PC-9 (cell line): Measurements from ENCODE around the gene WRAP73. TPM values are rescaled to one million over a fixed set of nuclear protein-coding genes. Genes with fewer than 3 reads are reported as not detected.

Source experiments
- BruUV-seq: library from RNA; stranded (reverse); fragments of 400-500 nt; replicated peaks from 2 replicates; lab custom pipeline; 2021; lab: Mats Ljungman, UMichigan
- CTCF ChIA-PET: fragments of 300-600 bp; sonication (Branson Sonifier 250); formaldehyde crosslinking; loops from one replicate; lab custom pipeline; 2022; ENCODE audit warnings: antibody characterized with exemption; lab: Charles Lee
- POLR2A ChIA-PET: fragments of 300-600 bp; sonication (Branson Sonifier 250); formaldehyde crosslinking; loops from one replicate; lab custom pipeline; 2022; ENCODE audit warnings: antibody characterized with exemption; ENCODE audit not compliant: unreplicated experiment; lab: Charles Lee
- DNase-seq, 2 experiments: peaks; one replicate each; pipeline versions ENCODE4 v3.0.0 to v3.0.0-alpha.2; 2015 to 2022; ENCODE audit warnings: mixed read lengths in 1 of 2
- H2AFZ ChIP-seq: fragments of 200-600 bp; sonication (generic); 2 replicates; pipeline ENCODE4 v1.8.1; 2017; ENCODE audit warnings: antibody characterized with exemption
- H3F3A ChIP-seq: fragments of 200-600 bp; sonication (generic); 2 replicates; pipeline ENCODE4 v1.8.1; 2017; ENCODE audit warnings: antibody characterized with exemption, mild to moderate bottlenecking, low read depth; ENCODE audit not compliant: insufficient read depth
- H3K27ac ChIP-seq: fragments of 200-600 bp; sonication (generic); 2 replicates; pipeline ENCODE4 v1.6.1; 2016; ENCODE audit warnings: mixed run types
- H3K27me3 ChIP-seq: fragments of 200-600 bp; sonication (generic); 2 replicates; pipeline ENCODE4 v1.6.1; 2016; ENCODE audit warnings: low read depth, mixed run types; ENCODE audit not compliant: insufficient read depth
- H3K36me3 ChIP-seq: fragments of 200-600 bp; sonication (generic); 2 replicates; pipeline ENCODE4 v1.6.1; 2016; ENCODE audit warnings: low read depth, mixed run types
- H3K4me1 ChIP-seq: fragments of 200-600 bp; sonication (generic); replicated peaks from 2 replicates; pipeline ENCODE4 v1.6.1; 2016; ENCODE audit warnings: mixed run types; ENCODE audit not compliant: insufficient read depth
- H3K4me2 ChIP-seq: fragments of 200-600 bp; sonication (generic); 2 replicates; pipeline ENCODE4 v1.6.1; 2017; ENCODE audit warnings: mixed run types
- H3K4me3 ChIP-seq: fragments of 200-600 bp; sonication (generic); 2 replicates; pipeline ENCODE4 v1.6.1; 2016; ENCODE audit warnings: mixed run types
- H3K79me2 ChIP-seq: fragments of 200-600 bp; sonication (generic); 2 replicates; pipeline ENCODE4 v1.6.1; 2017; ENCODE audit warnings: low read depth, mixed run types
- H3K9me2 ChIP-seq: fragments of 200-600 bp; sonication (generic); 2 replicates; pipeline ENCODE4 v1.8.1; 2017; ENCODE audit warnings: mild to moderate bottlenecking; ENCODE audit not compliant: insufficient read depth
- H3K9me3 ChIP-seq: fragments of 200-600 bp; sonication (generic); 2 replicates; pipeline ENCODE4 v1.8.1; 2016; ENCODE audit warnings: low read depth; ENCODE audit not compliant: insufficient read depth
- H4K20me1 ChIP-seq: fragments of 200-600 bp; sonication (generic); 2 replicates; pipeline ENCODE4 v1.8.1; 2017; ENCODE audit not compliant: insufficient read depth
- CTCF ChIP-seq: fragments of 200-600 bp; sonication (generic); conservative IDR thresholded peaks from 2 replicates; pipeline ENCODE4 v1.6.1; 2017; ENCODE audit warnings: mixed run types, antibody characterized with exemption, mild to moderate bottlenecking, moderate library complexity
- EZH2 ChIP-seq: fragments of 200-600 bp; sonication (generic); IDR thresholded peaks from 2 replicates; pipeline ENCODE4 v1.8.0; 2017; ENCODE audit warnings: antibody characterized with exemption, low read depth
- intact Hi-C: fragments of 100-400 bp; cut with micrococcal nuclease; formaldehyde crosslinking; loops from one replicate; pipeline ENCODE4 v1.10.0; 2022; ENCODE audit not compliant: unreplicated experiment
- total RNA-seq: library from RNA; stranded (reverse); gene quantifications from 2 replicates; pipeline ENCODE4 v1.2.3, GENCODE V29; 2021

WRAP73 gene
- total RNA-seq, 1 experiment from 2014 or later = 25.5 TPM

- H3K79me2 ChIP-seq = peaks cover 13% of the 10 kb centered on the region
- H3K4me2 ChIP-seq = no peak overlapping the region
- no peaks in the 10 kb centered on the region for H4K20me1 ChIP-seq
- H3K27me3 ChIP-seq = 0 out of 2 replicates have a peak, but pooled peaks cover 4% of the 10 kb centered on the region
- no peaks in the 10 kb centered on the region for H3K36me3 ChIP-seq
- no peaks in the 10 kb centered on the region for H3K9me3 ChIP-seq
- BruUV-seq = no TSS peak
- H3F3A ChIP-seq = no peaks in the 10 kb centered on the region
- DNase-seq = no peak
- no peaks in the 10 kb centered on the region for H3K9me2 ChIP-seq
- intact Hi-C loops = no loop called here
- POLR2A ChIA-PET = no interaction called here
- CTCF ChIA-PET = no interaction called here
- no peak overlapping the region for H3K27ac ChIP-seq
- no peak overlapping the region for H2AFZ ChIP-seq
- no peak overlapping the region for H3K4me3 ChIP-seq
- TF ChIP-seq CTCF (no peak), EZH2 (no peak)
- H3K4me1 ChIP-seq = peaks cover 7% of the 10 kb centered on the region
Observed at GRCh38 chr1:3646596-3646995, 3.3 kb downstream of the WRAP73 start.

- Histone ChIP-seq H3K4me2 (no peak overlapping the region), H3K27ac (no peak overlapping the region), H3K4me1 (peaks cover 7% of the 10 kb centered on the region), H3F3A (no peaks in the 10 kb centered on the region), H3K27me3 (no peaks in the 10 kb centered on the region), H3K9me3 (no peaks in the 10 kb centered on the region), H3K79me2 (peaks cover 13% of the 10 kb centered on the region), H4K20me1 (no peaks in the 10 kb centered on the region), H2AFZ (no peak overlapping the region), H3K4me3 (no peak overlapping the region), H3K9me2 (no peaks in the 10 kb centered on the region), H3K36me3 (no peaks in the 10 kb centered on the region)
- BruUV-seq = no TSS peak
- TF ChIP-seq CTCF (no peak), EZH2 (no peak)
- intact Hi-C loops = no loop called here
- POLR2A ChIA-PET = no interaction called here
- no peak for DNase-seq
- CTCF ChIA-PET = no interaction called here
Observed at GRCh38 chr1:3645666-3646355, 4.1 kb downstream of the WRAP73 start.

GRCh38 chr1:3645247-3645646 is 4.7 kb downstream of the WRAP73 start:
- intact Hi-C loops = no loop called here
- Histone ChIP-seq H3K79me2 (peaks cover 13% of the 10 kb centered on the region), H4K20me1 (no peaks in the 10 kb centered on the region), H3K4me3 (no peak overlapping the region), H3K4me2 (no peak overlapping the region), H3F3A (no peaks in the 10 kb centered on the region), H3K27me3 (no peaks in the 10 kb centered on the region), H3K36me3 (no peaks in the 10 kb centered on the region), H3K9me2 (no peaks in the 10 kb centered on the region), H3K4me1 (peaks cover 7% of the 10 kb centered on the region), H2AFZ (no peak overlapping the region), H3K9me3 (no peaks in the 10 kb centered on the region), H3K27ac (no peak overlapping the region)
- POLR2A ChIA-PET = no interaction called here
- BruUV-seq = no TSS peak
- no peak for DNase-seq
- CTCF ChIA-PET = no interaction called here
- TF ChIP-seq EZH2 (no peak), CTCF (no peak)
